ENCODE results near the gene DGCR8.

The DGCR8 gene

GRCh38 chr22:20079745-20080444 lies at the start of gene DGCR8:
Gene DGCR8 (plus strand): TSS chr22:20080241. CDS start chr22:20085964, 5,723 bp downstream.
- TF ChIP-seq CTCF (IDR thresholded peaks at IDR 0.05; ENCODE audit: control insufficient read depth, insufficient read depth, low read depth, low read length, missing control alignments): no peak
- DNase-seq (ENCODE audit: low read depth): peak; percentile 66
- H3K4me3 ChIP-seq (ENCODE audit: control insufficient read depth, low read depth, low read length): peak within 1 kb of the TSS; percentile 73

- DNase-seq (ENCODE audit: low read depth): no peak
- no peak for TF ChIP-seq CTCF (IDR thresholded peaks at IDR 0.05; ENCODE audit: control insufficient read depth, insufficient read depth, low read depth, low read length, missing control alignments)
- no peak overlapping the region for H3K4me3 ChIP-seq (ENCODE audit: control insufficient read depth, low read depth, low read length)
These were observed 48.2 kb upstream of the DGCR8 start for GRCh38 chr22:20031732-20032406.

GRCh38 chr22:20032407-20032991 lies 47.5 kb upstream of the DGCR8 start:
- TF ChIP-seq CTCF (IDR thresholded peaks at IDR 0.05; ENCODE audit: control insufficient read depth, insufficient read depth, low read depth, low read length, missing control alignments): no peak
- no peak for DNase-seq (ENCODE audit: low read depth)

GRCh38 chr22:20033045-20033706 lies 46.9 kb upstream of the DGCR8 start:
- TF ChIP-seq CTCF (IDR thresholded peaks at IDR 0.05; ENCODE audit: control insufficient read depth, insufficient read depth, low read depth, low read length, missing control alignments): no peak
- DNase-seq (ENCODE audit: low read depth): no peak
- H3K4me3 ChIP-seq (ENCODE audit: control insufficient read depth, low read depth, low read length): no peak overlapping the region

More at GRCh38 chr22:20032407-20032991, 47.5 kb upstream of the DGCR8 start:
- H3K4me3 ChIP-seq (ENCODE audit: control insufficient read depth, low read depth, low read length): no peak overlapping the region

- DNase-seq (ENCODE audit: low read depth): no peak
- no peak overlapping the region for H3K4me3 ChIP-seq (ENCODE audit: control insufficient read depth, low read depth, low read length)
- TF ChIP-seq CTCF (IDR thresholded peaks at IDR 0.05; ENCODE audit: control insufficient read depth, insufficient read depth, low read depth, low read length, missing control alignments): no peak
These were observed 45.9 kb upstream of the DGCR8 start for GRCh38 chr22:20034143-20034542.

- no peak for TF ChIP-seq CTCF (IDR thresholded peaks at IDR 0.05; ENCODE audit: control insufficient read depth, insufficient read depth, low read depth, low read length, missing control alignments)
- no peak overlapping the region for H3K4me3 ChIP-seq (ENCODE audit: control insufficient read depth, low read depth, low read length)
- DNase-seq (ENCODE audit: low read depth): no peak
These were observed 44.5 kb upstream of the DGCR8 start for GRCh38 chr22:20035375-20036083.
